ENCODE measurements around the gene ZBED4. TPM values are rescaled to one million over a fixed set of nuclear protein-coding genes. Genes with fewer than 3 reads are reported as not detected.
A peak's percentile ranks its signal among the peaks of the same experiment; 100 is the strongest.

ZBED4 gene
- total RNA-seq, 1 experiment from 2014 or later: 23.0 TPM

DNA sequence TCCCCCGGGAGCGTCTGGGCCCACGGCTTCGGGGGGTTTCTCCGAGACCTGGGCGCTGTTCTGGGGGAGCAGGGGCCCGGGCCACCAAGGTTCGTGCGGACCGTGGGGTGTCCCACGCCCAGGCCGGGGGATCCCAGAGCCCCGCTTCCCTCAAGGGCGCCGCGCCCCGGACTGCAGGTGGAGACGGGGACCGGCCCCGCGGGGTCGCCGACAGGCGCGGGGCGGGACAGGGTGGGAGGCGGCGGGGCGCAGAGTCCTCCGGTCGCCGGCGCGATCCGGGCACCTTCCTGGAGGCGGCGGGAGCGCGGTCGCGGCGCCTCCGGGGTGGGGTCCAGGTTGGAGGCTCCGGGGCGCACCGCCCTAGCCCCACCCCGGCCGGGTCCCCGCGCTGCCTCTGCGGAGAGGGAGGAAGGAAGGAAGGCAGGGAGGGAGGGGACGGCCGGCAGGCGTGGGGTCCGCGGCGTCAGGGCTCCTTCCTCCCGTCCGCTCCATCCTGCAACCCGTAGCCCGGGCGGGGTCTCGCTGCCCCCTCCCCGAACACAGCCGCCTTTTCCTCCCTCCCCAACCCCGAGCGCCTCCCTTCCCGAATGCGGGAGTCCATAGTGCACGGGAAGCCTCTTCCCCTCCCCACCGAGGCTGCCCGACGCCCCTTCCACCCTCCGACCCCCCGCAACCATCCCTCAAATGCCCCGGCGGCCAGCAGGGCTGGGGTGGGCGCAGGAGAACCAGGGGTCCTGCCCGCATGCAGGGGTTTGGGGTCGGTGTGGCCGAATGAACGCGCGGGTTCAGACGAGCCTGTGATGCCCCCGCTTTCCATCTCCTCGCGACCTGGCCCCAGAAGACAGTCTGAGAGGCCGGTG lies 4.3 kb upstream of the ZBED4 start:
- Histone ChIP-seq H3K56ac (ENCODE audit: insufficient read length, low read depth, low read length) (no peak overlapping the region), H2BK120ac (ENCODE audit: low read depth, low read length, poor library complexity, severe bottlenecking) (no peak overlapping the region), H2BK20ac (ENCODE audit: low read depth, low read length, poor library complexity, severe bottlenecking) (no peak overlapping the region), H4K20me1 (ENCODE audit: control insufficient read depth, insufficient read depth, insufficient read length) (no peaks in the 10 kb centered on the region), H3K27ac (ENCODE audit: insufficient read length, low read depth, low read length) (no peak overlapping the region), H3K14ac (ENCODE audit: insufficient read depth, low read length) (no peak overlapping the region), H2BK12ac (ENCODE audit: insufficient read length, low read depth, low read length) (no peak overlapping the region), H4K8ac (replicated peaks; ENCODE audit: insufficient read length, low read depth, low read length) (no peak overlapping the region), H3K79me1 (ENCODE audit: insufficient read depth, low read depth, low read length, poor library complexity, severe bottlenecking) (no peaks in the 10 kb centered on the region), H3K9ac (ENCODE audit: extremely low read depth, insufficient read length, low read length) (no peak overlapping the region), H3K23me2 (ENCODE audit: insufficient read length, low read depth, low read length, poor library complexity, severe bottlenecking) (peaks cover 14% of the 10 kb centered on the region), H3K9me3 (ENCODE audit: control insufficient read depth, low read depth, low read length) (no peaks in the 10 kb centered on the region), H3K23ac (ENCODE audit: insufficient read length, low read depth, low read length) (no peak overlapping the region), H3K4me1 (ENCODE audit: insufficient read depth, low read length) (no peaks in the 10 kb centered on the region), H2BK15ac (ENCODE audit: low read depth, low read length) (no peak overlapping the region), H3T11ph (ENCODE audit: low read length) (no peak overlapping the region), H3K27me3 (ENCODE audit: insufficient read depth, low read length) (peaks cover 50% of the 10 kb centered on the region), H3K4me2 (ENCODE audit: insufficient read depth, insufficient read length, low read length) (peak overlapping the region; percentile 41), H3K18ac (ENCODE audit: insufficient read length, low read depth, low read length) (no peak overlapping the region), H2AFZ (ENCODE audit: low read length) (no peak overlapping the region), H2BK5ac (ENCODE audit: insufficient read length, low read length) (no peak overlapping the region), H3K79me2 (ENCODE audit: insufficient read depth, low read length) (peaks cover under 1% of the 10 kb centered on the region; the same call in 1 of the 2 replicates), H4K91ac (ENCODE audit: insufficient read length, low read depth, low read length) (no peak overlapping the region), H3K4ac (ENCODE audit: low read depth, low read length) (no peak overlapping the region), H4K5ac (ENCODE audit: insufficient read length, low read depth, low read length) (no peak overlapping the region), H2AK5ac (ENCODE audit: insufficient read length, low read length) (no peak overlapping the region)
- peaks cover 0 to 16% of the 10 kb centered on the region in 2 experiments; a peak in 2 of 4 replicates for H3K4me1 Mint-ChIP-seq
- H3K9me3 Mint-ChIP-seq: peaks cover 0 to 2% of the 10 kb centered on the region in 2 experiments; a peak in 1 of 5 replicates
- peaks cover 83% of the 10 kb centered on the region for H3K27me3 Mint-ChIP-seq (ENCODE audit: low read depth)
- no peak for DNase-seq
- H3K27ac Mint-ChIP-seq: no peak overlapping the region
- peak overlapping the region; percentile 53 to 81 for H3K4me3 Mint-ChIP-seq
- no peaks in the 10 kb centered on the region; a peak in 3 of 7 replicates for H3K36me3 Mint-ChIP-seq (ENCODE audit: insufficient read depth in 1 of 3, low read depth in 3 of 3)
- TF ChIP-seq, protein P1, sequence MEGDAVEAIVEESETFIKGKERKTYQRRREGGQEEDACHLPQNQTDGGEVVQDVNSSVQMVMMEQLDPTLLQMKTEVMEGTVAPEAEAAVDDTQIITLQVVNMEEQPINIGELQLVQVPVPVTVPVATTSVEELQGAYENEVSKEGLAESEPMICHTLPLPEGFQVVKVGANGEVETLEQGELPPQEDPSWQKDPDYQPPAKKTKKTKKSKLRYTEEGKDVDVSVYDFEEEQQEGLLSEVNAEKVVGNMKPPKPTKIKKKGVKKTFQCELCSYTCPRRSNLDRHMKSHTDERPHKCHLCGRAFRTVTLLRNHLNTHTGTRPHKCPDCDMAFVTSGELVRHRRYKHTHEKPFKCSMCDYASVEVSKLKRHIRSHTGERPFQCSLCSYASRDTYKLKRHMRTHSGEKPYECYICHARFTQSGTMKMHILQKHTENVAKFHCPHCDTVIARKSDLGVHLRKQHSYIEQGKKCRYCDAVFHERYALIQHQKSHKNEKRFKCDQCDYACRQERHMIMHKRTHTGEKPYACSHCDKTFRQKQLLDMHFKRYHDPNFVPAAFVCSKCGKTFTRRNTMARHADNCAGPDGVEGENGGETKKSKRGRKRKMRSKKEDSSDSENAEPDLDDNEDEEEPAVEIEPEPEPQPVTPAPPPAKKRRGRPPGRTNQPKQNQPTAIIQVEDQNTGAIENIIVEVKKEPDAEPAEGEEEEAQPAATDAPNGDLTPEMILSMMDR (conservative IDR thresholded peaks at IDR 0.05): no peak
- WGBS (ENCODE audit: extremely low coverage, insufficient read length, low lambda C conversion rate): no CpG with 5 or more reads among the region's 89 CpGs

All from H9 (cell line).